Hepatocyte (in vitro differentiated cells): ENCODE measurements around the gene SYCN. TPM values are rescaled to one million over a fixed set of nuclear protein-coding genes. Genes with fewer than 3 reads are reported as not detected.

ENCODE experiments used
- DNase-seq: peaks from one replicate; pipeline ENCODE4 v3.0.0-alpha.2; 2016; ENCODE audit warnings: low spot score
- H2AFZ ChIP-seq: fragments of 200-600 bp; sonication (generic); 2 replicates; pipeline ENCODE4 v1.6.0; 2016; ENCODE audit warnings: antibody characterized with exemption, mild to moderate bottlenecking
- H3K27ac ChIP-seq: fragments of 200-600 bp; sonication (generic); 2 replicates; pipeline ENCODE4 v1.5.1; 2016; ENCODE audit warnings: mild to moderate bottlenecking
- H3K27me3 ChIP-seq: fragments of 200-600 bp; sonication (generic); 2 replicates; pipeline ENCODE4 v1.6.1; 2016
- H3K36me3 ChIP-seq: fragments of 200-600 bp; sonication (generic); replicated peaks from 2 replicates; pipeline ENCODE4 v1.5.1; 2016; ENCODE audit warnings: low read depth; ENCODE audit not compliant: insufficient read depth
- H3K4me1 ChIP-seq: fragments of 200-600 bp; sonication (generic); 2 replicates; pipeline ENCODE4 v1.5.1; 2016; ENCODE audit warnings: mild to moderate bottlenecking, moderate library complexity; ENCODE audit not compliant: insufficient read depth
- H3K4me2 ChIP-seq: fragments of 200-600 bp; sonication (generic); 2 replicates; pipeline ENCODE4 v1.6.0; 2016
- H3K4me3 ChIP-seq: fragments of 200-600 bp; sonication (generic); 2 replicates; pipeline ENCODE4 v1.5.1; 2016; ENCODE audit warnings: mild to moderate bottlenecking
- H3K79me2 ChIP-seq: fragments of 200-600 bp; sonication (generic); 2 replicates; pipeline ENCODE4 v1.6.0; 2017; ENCODE audit warnings: mild to moderate bottlenecking
- H3K9me2 ChIP-seq: fragments of 200-600 bp; sonication (generic); replicated peaks from 2 replicates; pipeline ENCODE4 v1.6.0; 2017; ENCODE audit warnings: mild to moderate bottlenecking; ENCODE audit not compliant: insufficient read depth
- H3K9me3 ChIP-seq: fragments of 200-600 bp; sonication (generic); 2 replicates; pipeline ENCODE4 v1.5.1; 2016; ENCODE audit warnings: low read depth, mild to moderate bottlenecking
- H4K20me1 ChIP-seq: fragments of 200-600 bp; sonication (generic); 2 replicates; pipeline ENCODE4 v1.6.0; 2016; ENCODE audit warnings: mild to moderate bottlenecking; ENCODE audit not compliant: insufficient read depth, poor library complexity, severe bottlenecking
- CTCF ChIP-seq: fragments of 200-600 bp; sonication (generic); IDR thresholded peaks from 2 replicates; pipeline ENCODE4 v1.5.1; 2016; ENCODE audit warnings: antibody characterized with exemption, mild to moderate bottlenecking; ENCODE audit not compliant: poor library complexity
- EZH2 ChIP-seq: fragments of 200-600 bp; sonication (generic); IDR thresholded peaks from 2 replicates; pipeline ENCODE4 v1.6.1; 2016; ENCODE audit warnings: antibody characterized with exemption, mild to moderate bottlenecking, borderline replicate concordance
- EZH2phosphoT487 ChIP-seq: fragments of 200-600 bp; sonication (generic); IDR thresholded peaks from one replicate; pipeline ENCODE4 v1.6.1; 2018; ENCODE audit warnings: antibody characterized with exemption, mild to moderate bottlenecking, low read depth, moderate library complexity; ENCODE audit not compliant: unreplicated experiment, severe bottlenecking
- WGBS: methylation state at CpG from one replicate; pipeline ENCODE4 v1.1.6; 2016; ENCODE audit warnings: low lambda C conversion rate; ENCODE audit errors: missing lambda C conversion rate; 5-methylcytosine and 5-hydroxymethylcytosine counted together
- polyA plus RNA-seq: library from polyadenylated mRNA; unstranded; fragments of >200 nt; fragmentation: Nextera tagmentation; extraction: Ambion mirVana; gene quantifications from 2 replicates; pipeline ENCODE4 v1.2.1, GENCODE V29; 2016
- total RNA-seq: library from RNA; depleted of rRNA; stranded (reverse); fragments of >200 nt; gene quantifications from 2 replicates; pipeline ENCODE4 v1.2.3, GENCODE V29; 2014

The SYCN gene
- total and polyA plus RNA-seq, 2 experiments from 2014 or later = 0.37 to 2.5 TPM

GRCh38 chr19:39178296-39179006, 25.6 kb downstream of the SYCN start:
- DNase-seq = no peak
- no peak overlapping the region for H3K4me3 ChIP-seq
- H3K9me2 ChIP-seq = no peaks in the 10 kb centered on the region
- no peaks in the 10 kb centered on the region for H3K9me3 ChIP-seq
- no peak overlapping the region for H3K4me2 ChIP-seq
- no peak overlapping the region for H3K27ac ChIP-seq
- H3K27me3 ChIP-seq = no peaks in the 10 kb centered on the region
- H3K79me2 ChIP-seq = no peaks in the 10 kb centered on the region
- H2AFZ ChIP-seq = no peak overlapping the region
- no peaks in the 10 kb centered on the region for H3K4me1 ChIP-seq
- TF ChIP-seq CTCF (no peak), EZH2 (no peak), EZH2phosphoT487 (no peak)
- no peaks in the 10 kb centered on the region for H3K36me3 ChIP-seq
- H4K20me1 ChIP-seq = no peaks in the 10 kb centered on the region
- WGBS = 97% methylated on average over 27 of the region's 30 CpGs

GRCh38 chr19:39177736-39178135, 26.3 kb downstream of the SYCN start:
- Histone ChIP-seq H2AFZ (no peak overlapping the region), H3K79me2 (no peaks in the 10 kb centered on the region), H3K36me3 (no peaks in the 10 kb centered on the region), H3K9me3 (no peaks in the 10 kb centered on the region), H3K4me1 (no peaks in the 10 kb centered on the region), H3K4me3 (no peak overlapping the region), H3K27ac (no peak overlapping the region), H4K20me1 (no peaks in the 10 kb centered on the region), H3K4me2 (no peak overlapping the region), H3K9me2 (no peaks in the 10 kb centered on the region), H3K27me3 (no peaks in the 10 kb centered on the region)
- WGBS = 98% methylated on average over 11 of the region's 11 CpGs
- DNase-seq = no peak
- TF ChIP-seq EZH2 (no peak), EZH2phosphoT487 (no peak), CTCF (no peak)

- H3K27me3 ChIP-seq = no peaks in the 10 kb centered on the region
Observed at GRCh38 chr19:39177110-39177699, 26.9 kb downstream of the SYCN start.

More at GRCh38 chr19:39177110-39177699, 26.9 kb downstream of the SYCN start:
- Histone ChIP-seq H3K4me1 (no peaks in the 10 kb centered on the region), H3K4me2 (no peak overlapping the region), H3K36me3 (no peaks in the 10 kb centered on the region), H3K9me2 (no peaks in the 10 kb centered on the region), H2AFZ (no peak overlapping the region), H4K20me1 (no peaks in the 10 kb centered on the region), H3K9me3 (no peaks in the 10 kb centered on the region), H3K79me2 (no peaks in the 10 kb centered on the region), H3K27ac (no peak overlapping the region), H3K4me3 (no peak overlapping the region)
- TF ChIP-seq CTCF (no peak), EZH2phosphoT487 (no peak), EZH2 (no peak)
- WGBS = 98% methylated on average over 6 of the region's 10 CpGs
- DNase-seq = no peak
